UCSD-AML1 (cell line): ENCODE data around the gene OSER1.
"Not testable (repeated sequence)": the region's sequence is repeated elsewhere in the genome, so short reads cannot be mapped to it uniquely, and the experiment has no call there.

ENCODE experiments used
- DNase-seq: peaks from one replicate; lab custom pipeline; 2025; ENCODE audit not compliant: unreplicated experiment; lab: John Stamatoyannopoulos, UW

The OSER1 gene

GRCh38 chr20:44210406-44211176, at the start of gene OSER1:
TSS of gene OSER1 (minus strand) at chr20:44210771. CDS start at chr20:44206957, 3,814 bp downstream.
- DNase-seq = peak; percentile 98

- no peak for DNase-seq
Measured at GRCh38 chr20:44258226-44258890, 47.8 kb upstream of the OSER1 start.

- no peak for DNase-seq
Measured at GRCh38 chr20:44256961-44257360, 46.4 kb upstream of the OSER1 start.

GRCh38 chr20:44255942-44256341, 45.4 kb upstream of the OSER1 start:
- no peak for DNase-seq

- no peak for DNase-seq
Measured at GRCh38 chr20:44254073-44254472, 43.5 kb upstream of the OSER1 start.

- no peak for DNase-seq
Measured at GRCh38 chr20:44253528-44253927, 43.0 kb upstream of the OSER1 start.

- DNase-seq = no peak
Measured at GRCh38 chr20:44251284-44251683, 40.7 kb upstream of the OSER1 start.

GRCh38 chr20:44248410-44248759, 37.8 kb upstream of the OSER1 start:
- no peak for DNase-seq

GRCh38 chr20:44247586-44248409, 37.2 kb upstream of the OSER1 start:
- peak; percentile 60 for DNase-seq

- no peak for DNase-seq
Measured at GRCh38 chr20:44247131-44247571, 36.6 kb upstream of the OSER1 start, which contains the start of gene GDAP1L1. TSS of gene GDAP1L1 (plus strand) at chr20:44247308. CDS start at chr20:44247335, 27 bp downstream.

- no peak for DNase-seq
Measured at GRCh38 chr20:44245977-44246376, 35.4 kb upstream of the OSER1 start.

- DNase-seq = no peak
Measured at GRCh38 chr20:44241796-44242195, 31.2 kb upstream of the OSER1 start.

- DNase-seq = not testable (repeated sequence)
Measured at GRCh38 chr20:44236840-44237239, 26.3 kb upstream of the OSER1 start.

- no peak for DNase-seq
Measured at GRCh38 chr20:44235702-44236101, 25.1 kb upstream of the OSER1 start.

- no peak for DNase-seq
Measured at GRCh38 chr20:44234566-44235317, 24.2 kb upstream of the OSER1 start.

GRCh38 chr20:44233436-44234016, 23.0 kb upstream of the OSER1 start:
- no peak for DNase-seq

- DNase-seq = not testable (repeated sequence)
Measured at GRCh38 chr20:44232469-44232856, 21.9 kb upstream of the OSER1 start.

- DNase-seq = no peak
Measured at GRCh38 chr20:44231713-44232468, 21.3 kb upstream of the OSER1 start.

- DNase-seq = no peak
Measured at GRCh38 chr20:44231193-44231592, 20.6 kb upstream of the OSER1 start.
